Measurements from ENCODE around the gene RORB. TPM values are rescaled to one million over a fixed set of nuclear protein-coding genes. Genes with fewer than 3 reads are reported as not detected.
A peak's percentile ranks its signal among the peaks of the same experiment; 100 is the strongest.

Gene RORB
- total RNA-seq, 1 donor from 2014 or later = 3.4 TPM

DNA sequence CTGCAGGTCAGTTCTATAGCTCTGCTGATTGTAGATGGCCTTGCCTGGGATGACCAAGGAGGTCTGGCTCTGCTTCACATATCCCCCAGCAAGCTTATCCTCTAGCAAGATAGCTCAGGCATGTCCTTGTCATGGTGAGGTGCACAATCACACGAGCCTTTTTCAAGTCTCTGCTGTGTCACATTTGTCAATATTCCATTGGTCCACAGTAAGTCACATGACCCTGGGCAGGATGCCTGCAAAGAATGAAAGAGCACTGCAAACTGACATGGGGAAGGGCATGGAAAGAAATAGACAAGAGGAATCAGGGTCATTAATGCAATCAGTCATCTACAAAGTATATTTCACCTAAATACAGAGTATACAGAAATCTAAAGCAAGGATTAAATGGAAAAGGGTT, 142.0 kb downstream of the RORB start:
- ATAC-seq (no peak), DNase-seq (no peak)
- no peak overlapping the region for H3K27ac ChIP-seq
- intact Hi-C loops (cut with DNase I) = no loop called here
- TF ChIP-seq, protein P1, sequence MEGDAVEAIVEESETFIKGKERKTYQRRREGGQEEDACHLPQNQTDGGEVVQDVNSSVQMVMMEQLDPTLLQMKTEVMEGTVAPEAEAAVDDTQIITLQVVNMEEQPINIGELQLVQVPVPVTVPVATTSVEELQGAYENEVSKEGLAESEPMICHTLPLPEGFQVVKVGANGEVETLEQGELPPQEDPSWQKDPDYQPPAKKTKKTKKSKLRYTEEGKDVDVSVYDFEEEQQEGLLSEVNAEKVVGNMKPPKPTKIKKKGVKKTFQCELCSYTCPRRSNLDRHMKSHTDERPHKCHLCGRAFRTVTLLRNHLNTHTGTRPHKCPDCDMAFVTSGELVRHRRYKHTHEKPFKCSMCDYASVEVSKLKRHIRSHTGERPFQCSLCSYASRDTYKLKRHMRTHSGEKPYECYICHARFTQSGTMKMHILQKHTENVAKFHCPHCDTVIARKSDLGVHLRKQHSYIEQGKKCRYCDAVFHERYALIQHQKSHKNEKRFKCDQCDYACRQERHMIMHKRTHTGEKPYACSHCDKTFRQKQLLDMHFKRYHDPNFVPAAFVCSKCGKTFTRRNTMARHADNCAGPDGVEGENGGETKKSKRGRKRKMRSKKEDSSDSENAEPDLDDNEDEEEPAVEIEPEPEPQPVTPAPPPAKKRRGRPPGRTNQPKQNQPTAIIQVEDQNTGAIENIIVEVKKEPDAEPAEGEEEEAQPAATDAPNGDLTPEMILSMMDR (IDR thresholded peaks at IDR 0.05) = no peak
- H3K4me3 ChIP-seq = no peak overlapping the region
- H3K36me3 ChIP-seq = no peaks in the 10 kb centered on the region
- no peaks in the 10 kb centered on the region for H3K9me3 ChIP-seq
- no peaks in the 10 kb centered on the region for H3K4me1 ChIP-seq
- no peaks in the 10 kb centered on the region for H3K27me3 ChIP-seq (ENCODE audit: low read depth)

GRCh38 chr9:74642376-74642775, 145.2 kb downstream of the RORB start:
- no peaks in the 10 kb centered on the region for H3K36me3 ChIP-seq
- peak overlapping the region; percentile 18 for H3K27ac ChIP-seq
- H3K27me3 ChIP-seq (ENCODE audit: low read depth) = no peaks in the 10 kb centered on the region
- H3K4me3 ChIP-seq = no peak overlapping the region
- intact Hi-C loops (cut with DNase I) = no loop called here
- peaks cover 6% of the 10 kb centered on the region for H3K4me1 ChIP-seq
- no peaks in the 10 kb centered on the region for H3K9me3 ChIP-seq
- TF ChIP-seq, protein P1 (IDR thresholded peaks at IDR 0.05) = no peak
- peak; percentile 77 for DNase-seq
- peak; percentile 86 to 90 for ATAC-seq

DNA sequence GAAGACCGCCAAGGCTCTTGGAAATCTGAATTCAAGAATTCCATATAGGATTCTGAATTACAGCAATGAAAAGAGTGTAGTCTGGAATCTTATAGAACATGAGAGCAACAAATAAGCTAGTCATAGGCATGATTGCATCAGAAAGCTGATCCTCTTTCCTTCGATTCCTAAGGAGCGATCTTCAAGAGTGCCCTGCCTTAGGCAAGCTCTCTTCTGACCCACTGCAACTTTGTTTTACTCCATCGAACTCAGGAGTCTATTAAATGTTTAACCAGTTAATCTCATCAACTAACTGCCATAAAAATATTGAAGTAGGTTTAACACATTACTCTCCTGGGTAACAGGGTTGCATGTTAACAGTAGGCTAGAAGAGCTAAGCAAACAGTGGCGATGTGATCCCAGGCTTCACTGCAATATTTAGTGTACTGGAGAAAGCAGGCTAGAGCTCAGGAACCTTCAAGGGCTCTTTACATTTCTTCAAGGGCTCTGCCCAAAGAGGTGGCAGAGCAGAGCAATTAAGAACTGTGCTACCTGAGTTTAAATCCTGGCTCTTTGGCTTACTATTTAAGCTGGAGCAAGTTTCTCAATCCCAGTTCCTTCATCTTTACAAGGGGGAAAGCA, 146.3 kb downstream of the RORB start:
- peak overlapping the region; percentile 18 for H3K27ac ChIP-seq
- TF ChIP-seq, protein P1 (IDR thresholded peaks at IDR 0.05) = no peak
- ATAC-seq = peak; percentile 91
- intact Hi-C loops (cut with DNase I) = no loop called here
- DNase-seq = no peak
- H3K9me3 ChIP-seq = no peaks in the 10 kb centered on the region
- no peak overlapping the region for H3K4me3 ChIP-seq
- no peaks in the 10 kb centered on the region for H3K27me3 ChIP-seq (ENCODE audit: low read depth)
- H3K4me1 ChIP-seq = peaks cover 6% of the 10 kb centered on the region
- H3K36me3 ChIP-seq = no peaks in the 10 kb centered on the region

GRCh38 chr9:74644023-74644422, 146.9 kb downstream of the RORB start:
- H3K4me3 ChIP-seq = no peak overlapping the region

GRCh38 chr9:74645007-74645639, 148.0 kb downstream of the RORB start:
- H3K27ac ChIP-seq = no peak overlapping the region
- no peaks in the 10 kb centered on the region for H3K9me3 ChIP-seq
- no peaks in the 10 kb centered on the region for H3K36me3 ChIP-seq
- H3K4me3 ChIP-seq = no peak overlapping the region
- ATAC-seq (no peak), DNase-seq (no peak)
- intact Hi-C loops (cut with DNase I) = no loop called here
- TF ChIP-seq, protein P1 (IDR thresholded peaks at IDR 0.05) = peak; percentile 48
- no peaks in the 10 kb centered on the region for H3K27me3 ChIP-seq (ENCODE audit: low read depth)
- peaks cover 6% of the 10 kb centered on the region for H3K4me1 ChIP-seq

More at GRCh38 chr9:74644023-74644422, 146.9 kb downstream of the RORB start:
- intact Hi-C loops (cut with DNase I) = no loop called here
- DNase-seq = no peak
- H3K4me1 ChIP-seq = peaks cover 6% of the 10 kb centered on the region
- peak; percentile 11 to 29 for ATAC-seq
- TF ChIP-seq, protein P1 (IDR thresholded peaks at IDR 0.05) = no peak
- no peaks in the 10 kb centered on the region for H3K36me3 ChIP-seq
- no peaks in the 10 kb centered on the region for H3K9me3 ChIP-seq
- no peaks in the 10 kb centered on the region for H3K27me3 ChIP-seq (ENCODE audit: low read depth)
- H3K27ac ChIP-seq = no peak overlapping the region
